Stimulated activated CD8-positive, alpha-beta memory T cell treated with anti-CD3 and anti-CD28 coated beads, Interleukin-4, amount 100 ng/mL, for 48 hours (primary cell): ENCODE data around the gene ELFN2.
"Not testable (repeated sequence)": the region's sequence is repeated elsewhere in the genome, so short reads cannot be mapped to it uniquely, and the experiment has no call there.

ENCODE experiments used
- DNase-seq: peaks from one replicate; pipeline ENCODE4 v3.0.0-alpha.2; 2020

ELFN2 gene

GRCh38 chr22:37331856-37332536, 95.3 kb downstream of the ELFN2 start:
- no peak for DNase-seq

- DNase-seq, result no peak
Measured at GRCh38 chr22:37331034-37331428, 96.2 kb downstream of the ELFN2 start.

- DNase-seq, result peak; percentile 74
Measured at GRCh38 chr22:37330200-37331033, 96.9 kb downstream of the ELFN2 start.

- no peak for DNase-seq
Measured at GRCh38 chr22:37329238-37330140, 97.8 kb downstream of the ELFN2 start.

- not testable (repeated sequence) for DNase-seq
Measured at GRCh38 chr22:37328538-37329237, 98.6 kb downstream of the ELFN2 start.

GRCh38 chr22:37328017-37328416, 99.3 kb downstream of the ELFN2 start:
- DNase-seq, result no peak

GRCh38 chr22:37326726-37327125, 100.6 kb downstream of the ELFN2 start:
- no peak for DNase-seq

- DNase-seq, result no peak
Measured at GRCh38 chr22:37325039-37325395, 102.3 kb downstream of the ELFN2 start.

- DNase-seq, result no peak
Measured at GRCh38 chr22:37324340-37325038, 102.8 kb downstream of the ELFN2 start.

- DNase-seq, result no peak
Measured at GRCh38 chr22:37320726-37321677, 106.3 kb downstream of the ELFN2 start.

- no peak for DNase-seq
Measured at GRCh38 chr22:37319469-37319868, 107.8 kb downstream of the ELFN2 start.

- DNase-seq, result no peak
Measured at GRCh38 chr22:37318364-37319109, 108.7 kb downstream of the ELFN2 start.
